MG63 (cell line): ENCODE measurements around the gene MAST4. TPM values are rescaled to one million over a fixed set of nuclear protein-coding genes. Genes with fewer than 3 reads are reported as not detected.

ENCODE experiments used
- DNase-seq: peaks from one replicate; pipeline ENCODE4 v3.0.0-alpha.2; 2020
- H3K27me3 ChIP-seq: fragments of 250-450 bp; sonication (Bioruptor Pico); 2 replicates; pipeline ENCODE4 v1.5.1; 2020; ENCODE audit warnings: mild to moderate bottlenecking, moderate library complexity
- H3K36me3 ChIP-seq: fragments of 250-450 bp; sonication (Bioruptor Pico); 2 replicates; pipeline ENCODE4 v1.5.1; 2020; ENCODE audit warnings: mild to moderate bottlenecking, moderate library complexity
- H3K4me3 ChIP-seq: fragments of 250-450 bp; sonication (Bioruptor Pico); 2 replicates; pipeline ENCODE4 v1.5.1; 2020; ENCODE audit warnings: mild to moderate bottlenecking, moderate library complexity
- H3K9me3 ChIP-seq: fragments of 250-450 bp; sonication (Bioruptor Pico); 2 replicates; pipeline ENCODE4 v1.5.1; 2020; ENCODE audit warnings: mild to moderate bottlenecking, moderate library complexity
- total RNA-seq: library from RNA; depleted of rRNA; stranded (reverse); fragments of >200 nt; shearing (Covaris generic); gene quantifications from 2 replicates; pipeline ENCODE4 v1.2.3, GENCODE V29; 2014; ENCODE audit warnings: low replicate concordance

The MAST4 gene
- total RNA-seq, 1 experiment from 2014 or later, result 0.16 TPM

DNA sequence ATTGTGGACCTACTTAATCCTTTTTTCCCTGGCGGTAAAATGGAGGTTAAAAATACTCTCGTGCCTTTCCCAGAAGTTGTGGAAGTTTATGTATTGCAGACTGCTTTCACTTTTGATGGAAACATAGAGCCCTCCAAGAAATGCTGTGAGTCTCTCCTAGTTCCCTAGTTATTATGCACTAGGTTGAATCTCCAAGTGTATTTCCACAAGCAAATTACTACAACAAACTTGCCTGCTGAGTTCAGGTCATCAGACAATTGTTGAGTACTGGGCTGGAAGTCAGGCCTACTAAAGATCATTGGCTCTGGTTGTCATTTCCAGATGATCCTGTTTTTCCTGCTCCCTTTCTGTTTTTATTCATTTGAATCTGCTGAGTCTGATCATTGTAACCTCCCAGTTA is 496.3 kb downstream of the MAST4 start:
- no peak for DNase-seq
- H3K9me3 ChIP-seq, result no peaks in the 10 kb centered on the region
- H3K4me3 ChIP-seq, result no peak overlapping the region
- no peaks in the 10 kb centered on the region for H3K36me3 ChIP-seq
- no peaks in the 10 kb centered on the region for H3K27me3 ChIP-seq

DNA sequence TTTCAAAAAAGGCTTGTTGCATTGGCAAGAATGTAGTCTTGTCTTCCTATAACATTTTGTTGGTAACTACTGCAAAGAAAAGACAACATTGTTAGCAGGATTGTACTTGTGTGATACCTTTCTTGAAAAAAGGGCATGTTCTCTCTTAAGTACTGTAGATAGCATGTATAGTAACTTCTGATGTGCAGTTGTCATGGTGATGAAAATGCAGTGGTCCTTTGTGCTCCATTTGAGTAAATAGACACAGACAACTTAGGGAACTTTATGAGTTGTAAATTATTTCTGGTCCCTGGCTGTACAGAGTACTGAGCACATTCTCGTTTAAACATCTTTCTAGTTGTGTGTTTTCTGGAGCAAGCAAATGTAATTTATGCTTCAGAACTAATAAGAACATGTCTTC is 497.1 kb downstream of the MAST4 start:
- Histone ChIP-seq H3K9me3 (no peaks in the 10 kb centered on the region), H3K36me3 (no peaks in the 10 kb centered on the region), H3K27me3 (no peaks in the 10 kb centered on the region), H3K4me3 (no peak overlapping the region)
- no peak for DNase-seq

DNA sequence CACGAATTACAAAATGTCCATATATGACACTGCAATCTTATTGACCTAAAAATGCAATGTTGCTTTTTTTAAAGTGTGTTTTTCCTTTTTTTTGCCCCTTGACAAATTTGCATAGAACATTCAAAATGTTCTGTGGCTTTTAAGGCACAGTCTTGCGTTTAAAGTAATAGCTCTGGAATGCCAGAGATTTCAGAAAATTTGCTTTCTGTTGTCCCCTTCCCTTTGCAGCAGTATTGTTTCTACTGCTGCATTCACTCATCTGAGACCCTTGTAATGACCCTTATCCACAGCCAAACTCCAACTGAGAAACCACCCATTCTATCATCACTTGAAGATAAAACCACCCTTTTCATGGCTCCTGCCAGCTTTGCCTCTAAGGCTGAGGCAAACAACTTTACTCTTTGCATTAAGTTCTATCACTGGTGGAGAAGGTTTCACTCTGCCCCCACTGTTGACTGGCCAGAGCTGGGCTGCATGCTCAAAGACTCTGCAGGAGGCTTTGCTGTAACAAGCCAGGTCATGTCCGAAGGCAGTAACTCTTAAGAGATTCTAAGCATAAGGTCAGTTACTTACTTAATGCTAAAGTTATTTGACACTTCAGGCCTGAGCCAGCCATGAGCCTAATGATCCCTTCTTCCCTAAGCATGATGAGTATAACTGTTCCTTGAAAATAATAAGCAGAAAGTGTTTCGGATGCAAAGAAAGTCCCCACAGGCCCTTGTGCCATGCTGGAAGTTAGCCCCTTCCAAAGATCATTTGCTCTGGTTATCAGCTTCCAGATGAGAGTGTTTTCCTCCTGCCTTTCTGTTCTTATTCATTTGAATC is 498.5 kb downstream of the MAST4 start:
- Histone ChIP-seq H3K36me3 (no peaks in the 10 kb centered on the region), H3K4me3 (no peak overlapping the region), H3K27me3 (no peaks in the 10 kb centered on the region), H3K9me3 (no peaks in the 10 kb centered on the region)
- DNase-seq, result peak; percentile 78

DNA sequence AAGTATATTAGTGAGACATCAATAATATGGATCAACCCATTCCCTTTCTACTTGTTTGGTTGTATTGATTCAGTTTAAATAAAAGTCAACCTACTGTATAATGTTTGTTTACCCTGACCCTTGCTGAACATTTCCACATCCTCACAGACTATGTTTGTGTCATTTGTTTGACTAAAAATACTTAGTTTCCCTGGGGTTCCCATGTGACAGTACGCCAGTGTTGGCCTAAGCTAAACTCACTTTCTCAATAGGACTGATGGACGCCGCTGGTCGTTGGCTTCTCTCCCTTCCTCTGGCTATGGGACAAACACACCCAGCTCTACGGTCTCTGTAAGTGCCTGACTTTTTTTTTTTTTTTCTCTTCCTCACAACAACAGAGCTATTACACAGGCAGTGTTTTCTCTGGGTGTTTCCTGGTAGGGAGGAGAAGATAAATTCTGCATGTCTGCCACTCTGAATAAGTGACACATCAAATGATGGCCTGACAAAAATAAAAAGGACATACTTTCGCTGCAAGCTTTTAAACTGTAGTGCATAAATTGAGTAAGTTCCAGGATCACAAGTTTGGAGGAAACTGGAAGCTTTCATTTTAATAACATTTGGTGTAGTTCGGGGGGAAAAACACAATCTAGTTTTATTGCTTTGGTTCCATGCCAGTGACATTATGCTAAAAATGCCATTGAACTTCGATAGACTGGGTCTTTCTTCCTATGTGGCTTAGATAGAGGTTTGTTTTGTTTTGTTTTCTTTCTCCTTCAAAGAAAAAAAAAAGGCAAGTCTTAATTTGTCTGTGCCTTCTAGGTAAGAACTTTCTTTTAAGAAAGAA is 499.4 kb downstream of the MAST4 start:
- Histone ChIP-seq H3K27me3 (no peaks in the 10 kb centered on the region), H3K4me3 (no peak overlapping the region), H3K36me3 (no peaks in the 10 kb centered on the region), H3K9me3 (no peaks in the 10 kb centered on the region)
- DNase-seq, result peak; percentile 40

DNA sequence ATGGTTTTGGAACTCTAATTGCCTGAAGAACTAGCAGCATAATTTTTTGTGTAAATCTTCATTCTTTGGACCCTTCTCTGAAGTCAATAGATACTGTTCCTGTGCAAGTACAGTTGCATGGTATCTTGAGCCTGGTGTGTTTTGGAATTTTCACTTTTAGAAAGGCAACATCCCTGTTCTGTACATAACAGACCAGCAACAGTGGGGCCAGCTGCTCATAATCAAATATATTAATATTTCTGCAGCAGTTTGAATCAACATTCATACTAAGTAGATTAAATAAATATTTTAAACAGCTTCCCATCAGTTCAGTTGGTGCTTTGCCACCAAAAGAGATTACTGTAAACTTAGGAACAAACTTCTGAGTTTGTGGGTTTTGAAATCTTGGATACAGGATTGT is 502.5 kb downstream of the MAST4 start:
- Histone ChIP-seq H3K36me3 (no peaks in the 10 kb centered on the region), H3K9me3 (no peaks in the 10 kb centered on the region), H3K27me3 (no peaks in the 10 kb centered on the region), H3K4me3 (no peak overlapping the region)
- DNase-seq, result no peak

DNA sequence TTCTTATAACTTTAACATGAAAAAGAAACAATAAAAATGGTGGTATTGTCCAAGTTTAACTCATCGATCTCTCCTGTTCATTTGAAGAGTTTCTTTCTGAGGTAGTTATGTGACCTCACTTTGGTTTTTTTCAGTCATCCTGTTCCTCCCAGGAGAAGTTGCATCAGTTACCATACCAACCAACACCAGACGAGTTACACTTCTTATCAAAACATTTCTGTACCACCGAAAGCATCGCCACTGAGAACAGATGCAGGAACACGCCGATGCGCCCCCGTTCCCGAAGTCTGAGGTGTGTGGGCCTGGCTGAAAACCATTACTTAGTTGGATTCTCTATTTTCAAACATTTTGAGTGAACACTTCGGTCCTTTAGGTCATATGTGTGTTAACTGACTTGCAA is 504.1 kb downstream of the MAST4 start:
- Histone ChIP-seq H3K36me3 (no peaks in the 10 kb centered on the region), H3K27me3 (no peaks in the 10 kb centered on the region), H3K9me3 (no peaks in the 10 kb centered on the region), H3K4me3 (no peak overlapping the region)
- no peak for DNase-seq

DNA sequence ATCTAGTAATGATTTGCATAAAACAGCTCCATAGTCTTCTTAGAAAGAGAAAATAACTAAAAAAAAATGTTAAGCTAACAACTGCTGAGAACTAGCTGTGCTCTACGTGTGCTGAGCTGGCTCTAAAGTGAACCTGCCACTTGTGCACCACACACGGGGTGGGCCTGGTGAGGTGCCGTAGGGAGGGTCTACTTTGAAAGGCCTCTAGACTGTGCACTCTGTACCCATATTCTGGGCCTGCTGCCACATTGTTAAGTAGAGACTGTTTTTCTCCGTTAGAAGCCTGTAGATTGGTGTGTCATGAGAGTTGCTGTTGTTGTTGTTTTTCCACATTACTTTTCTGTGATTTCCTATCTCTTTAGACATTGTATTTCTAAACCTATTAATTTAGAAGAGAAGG is 506.5 kb downstream of the MAST4 start:
- no peak for DNase-seq
- Histone ChIP-seq H3K36me3 (no peaks in the 10 kb centered on the region), H3K27me3 (no peaks in the 10 kb centered on the region), H3K4me3 (no peak overlapping the region), H3K9me3 (no peaks in the 10 kb centered on the region)

DNA sequence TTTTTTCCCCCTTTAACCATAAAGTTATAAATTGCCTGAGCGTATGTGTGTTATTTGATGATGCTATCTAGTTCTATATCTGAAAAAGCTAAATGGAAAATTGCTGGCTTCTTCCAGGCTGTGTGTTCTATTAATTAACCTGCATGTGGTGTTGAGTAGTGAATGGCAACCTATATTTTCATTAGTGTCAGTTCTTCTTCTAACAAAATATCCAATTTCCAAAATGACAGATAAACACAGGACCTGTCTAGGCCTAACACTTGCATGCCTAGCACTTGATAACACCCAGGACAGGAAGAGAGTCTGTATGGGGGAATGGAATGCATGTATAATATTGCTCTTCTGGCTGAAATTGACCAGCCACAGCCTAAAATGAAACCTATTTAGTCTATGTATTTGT is 508.7 kb downstream of the MAST4 start:
- no peak for DNase-seq

DNA sequence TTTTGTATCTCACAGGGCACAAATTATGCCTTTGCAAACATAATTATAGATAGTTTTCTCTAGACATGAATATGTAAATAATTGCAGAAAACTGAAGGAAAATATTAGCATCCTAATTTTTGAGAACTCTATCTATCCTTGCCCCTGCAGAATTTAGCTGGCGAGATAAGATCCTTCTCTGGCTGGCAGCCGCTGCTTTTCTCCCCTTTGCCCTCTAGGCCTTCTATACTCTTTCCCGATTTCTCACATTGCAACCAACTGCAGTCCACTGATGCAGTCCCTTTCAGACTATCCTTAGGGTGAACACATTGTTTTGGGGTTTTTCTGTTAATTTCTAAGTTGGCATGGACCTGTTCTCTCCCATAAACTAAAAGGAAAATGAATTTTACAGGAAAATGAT is 509.1 kb downstream of the MAST4 start:
- no peak overlapping the region for H3K4me3 ChIP-seq
- no peaks in the 10 kb centered on the region for H3K36me3 ChIP-seq
- no peaks in the 10 kb centered on the region for H3K9me3 ChIP-seq
- DNase-seq, result no peak
- H3K27me3 ChIP-seq, result no peaks in the 10 kb centered on the region

More for the DNA sequence above, 508.7 kb downstream of the MAST4 start:
- Histone ChIP-seq H3K9me3 (no peaks in the 10 kb centered on the region), H3K4me3 (no peak overlapping the region), H3K27me3 (no peaks in the 10 kb centered on the region), H3K36me3 (no peaks in the 10 kb centered on the region)

DNA sequence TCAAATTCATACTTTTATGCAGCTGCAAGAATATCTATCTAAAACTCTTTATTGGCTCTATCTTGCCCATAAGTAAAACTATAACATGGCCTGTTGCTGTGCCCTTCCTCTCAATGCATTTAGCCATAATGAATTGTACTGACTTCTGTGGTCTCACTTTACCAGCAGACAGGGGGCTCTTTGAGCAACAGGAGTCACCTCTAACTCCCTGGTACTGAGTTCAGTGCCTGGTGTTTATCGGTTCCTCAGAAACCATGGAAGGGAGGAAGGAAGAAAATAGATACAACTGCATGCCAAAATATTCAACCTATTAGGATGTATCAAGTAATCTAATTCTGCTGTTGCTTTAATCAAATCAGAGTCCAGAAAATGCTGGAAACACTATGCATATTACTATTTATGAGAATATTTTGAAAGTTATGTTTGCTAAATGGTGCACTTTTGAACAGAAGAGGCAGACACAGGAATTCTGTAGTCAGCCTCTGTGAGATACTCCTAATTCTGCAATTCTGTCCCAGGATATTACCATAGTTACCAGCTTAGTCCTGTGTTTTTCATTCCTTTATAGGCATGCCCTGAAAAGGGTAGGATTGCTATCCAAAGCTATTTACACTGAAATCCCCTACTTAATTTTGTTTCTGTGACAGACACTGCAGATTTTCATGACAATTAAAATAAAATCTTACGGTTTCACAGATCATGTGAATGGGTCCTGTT is 510.6 kb downstream of the MAST4 start:
- no peaks in the 10 kb centered on the region for H3K27me3 ChIP-seq

DNA sequence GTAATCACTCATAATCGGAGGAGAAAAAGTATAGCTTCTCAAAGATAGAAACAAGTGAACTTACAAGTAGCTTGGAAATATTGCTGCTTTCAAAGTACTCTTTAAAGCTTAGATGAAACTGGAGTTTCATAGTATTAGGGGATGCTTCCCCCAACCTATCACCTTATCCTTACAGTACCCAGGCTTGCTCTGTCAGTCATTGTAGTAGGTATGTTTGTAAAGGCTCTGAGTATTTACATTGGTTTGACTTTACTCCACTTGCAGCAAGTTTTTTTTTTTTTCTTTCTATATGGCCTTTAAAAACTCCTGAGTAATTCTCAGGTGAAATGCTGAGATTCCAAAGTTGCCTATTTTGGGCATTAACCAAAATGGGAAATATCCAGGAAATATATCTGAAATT is 515.6 kb downstream of the MAST4 start:
- no peak for DNase-seq
- H3K27me3 ChIP-seq, result no peaks in the 10 kb centered on the region
- H3K36me3 ChIP-seq, result no peaks in the 10 kb centered on the region
- no peak overlapping the region for H3K4me3 ChIP-seq
- no peaks in the 10 kb centered on the region for H3K9me3 ChIP-seq

More for the DNA sequence above, 510.6 kb downstream of the MAST4 start:
- no peak overlapping the region for H3K4me3 ChIP-seq
- no peaks in the 10 kb centered on the region for H3K9me3 ChIP-seq
- DNase-seq, result no peak
- H3K36me3 ChIP-seq, result no peaks in the 10 kb centered on the region

DNA sequence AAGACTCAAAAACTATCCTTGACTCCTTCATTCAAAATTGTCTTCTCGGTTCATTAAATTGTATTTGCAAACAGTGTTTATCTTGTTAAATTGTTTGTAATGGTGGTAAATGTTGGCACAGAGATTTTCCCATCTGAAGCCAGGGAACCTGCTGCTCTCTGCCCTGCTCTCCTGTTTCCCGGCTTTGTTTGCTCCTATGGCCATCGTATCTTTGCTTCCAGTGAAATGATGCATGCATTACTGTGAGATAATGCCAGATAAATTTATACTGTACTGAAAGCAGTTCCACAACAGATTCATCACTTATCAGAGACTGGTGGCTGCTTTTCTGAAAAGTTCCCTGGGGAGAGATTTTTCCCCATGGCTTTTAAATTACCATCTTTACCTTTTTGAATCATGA is 519.1 kb downstream of the MAST4 start:
- no peak for DNase-seq
- Histone ChIP-seq H3K4me3 (no peak overlapping the region), H3K9me3 (no peaks in the 10 kb centered on the region), H3K36me3 (no peaks in the 10 kb centered on the region), H3K27me3 (no peaks in the 10 kb centered on the region)

DNA sequence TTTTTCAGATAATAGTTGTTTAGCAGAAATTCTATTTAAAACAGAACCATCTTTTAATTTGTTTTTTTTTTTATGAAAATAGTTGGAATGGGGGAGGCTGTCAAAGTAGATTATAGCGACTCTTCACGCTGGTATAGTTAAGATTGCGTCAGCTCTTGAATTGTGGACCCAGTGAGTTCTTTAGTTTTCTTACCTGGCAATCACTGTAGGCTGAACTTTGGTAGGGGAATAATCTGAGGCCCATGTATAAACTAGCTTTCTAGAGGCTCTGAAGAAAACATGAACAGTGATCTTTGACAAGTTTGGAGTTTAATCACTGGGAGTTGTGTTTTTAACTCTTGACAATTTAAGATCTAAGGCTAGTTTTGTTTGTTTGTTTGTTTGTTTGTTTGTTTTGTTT is 519.6 kb downstream of the MAST4 start:
- Histone ChIP-seq H3K4me3 (no peak overlapping the region), H3K9me3 (no peaks in the 10 kb centered on the region), H3K27me3 (no peaks in the 10 kb centered on the region), H3K36me3 (no peaks in the 10 kb centered on the region)
- DNase-seq, result no peak

DNA sequence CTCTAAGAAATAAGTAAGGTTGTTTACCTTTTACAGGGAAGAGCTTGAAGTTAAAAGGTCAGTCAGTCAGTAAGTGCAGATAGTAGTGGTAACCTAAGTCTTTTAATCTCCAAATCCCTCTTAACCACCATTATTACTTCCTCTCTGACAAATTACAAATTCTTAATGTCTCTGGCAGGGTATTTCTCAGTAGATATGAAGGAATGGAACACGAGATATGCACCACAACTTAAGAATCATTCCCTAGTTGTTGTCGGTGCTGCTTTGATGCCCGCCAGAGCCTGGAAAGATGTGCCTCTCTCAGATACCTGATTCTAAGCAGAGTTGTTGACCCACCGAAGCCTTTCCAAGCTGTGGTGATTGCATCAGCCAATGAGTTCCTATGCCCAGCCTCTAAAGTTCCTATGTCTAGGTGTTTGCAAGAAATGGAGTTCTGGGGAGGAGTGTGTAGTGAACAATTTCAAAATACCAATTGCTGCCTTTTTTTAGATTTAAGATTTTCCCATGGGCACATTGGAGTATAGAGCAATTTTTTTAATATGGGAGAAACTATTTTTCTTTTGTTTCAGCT is 521.9 kb downstream of the MAST4 start:
- H3K27me3 ChIP-seq, result no peaks in the 10 kb centered on the region
- H3K9me3 ChIP-seq, result no peaks in the 10 kb centered on the region
- H3K4me3 ChIP-seq, result no peak overlapping the region
- H3K36me3 ChIP-seq, result no peaks in the 10 kb centered on the region
- no peak for DNase-seq

DNA sequence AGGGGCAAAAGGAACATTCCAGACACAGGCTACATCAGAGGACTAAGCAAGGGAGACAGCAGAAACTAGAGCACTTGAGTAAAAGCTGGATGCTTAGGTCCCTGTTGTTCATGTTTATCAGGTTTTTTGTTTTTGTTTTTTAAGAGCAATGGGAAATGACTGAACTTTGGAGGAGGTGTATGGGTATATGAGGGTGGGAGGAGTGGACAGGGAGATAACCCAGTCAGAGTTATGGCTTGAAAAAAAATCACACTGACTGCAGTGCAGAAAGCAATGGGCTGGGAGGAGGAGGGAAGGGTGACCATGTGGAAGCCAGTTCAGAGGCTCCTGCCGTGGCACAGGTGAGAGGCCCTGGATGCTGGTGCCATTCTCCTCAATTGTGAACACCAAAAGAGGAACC is 522.8 kb downstream of the MAST4 start:
- no peak overlapping the region for H3K4me3 ChIP-seq
- H3K36me3 ChIP-seq, result no peaks in the 10 kb centered on the region
- no peak for DNase-seq
- no peaks in the 10 kb centered on the region for H3K27me3 ChIP-seq
- H3K9me3 ChIP-seq, result no peaks in the 10 kb centered on the region

DNA sequence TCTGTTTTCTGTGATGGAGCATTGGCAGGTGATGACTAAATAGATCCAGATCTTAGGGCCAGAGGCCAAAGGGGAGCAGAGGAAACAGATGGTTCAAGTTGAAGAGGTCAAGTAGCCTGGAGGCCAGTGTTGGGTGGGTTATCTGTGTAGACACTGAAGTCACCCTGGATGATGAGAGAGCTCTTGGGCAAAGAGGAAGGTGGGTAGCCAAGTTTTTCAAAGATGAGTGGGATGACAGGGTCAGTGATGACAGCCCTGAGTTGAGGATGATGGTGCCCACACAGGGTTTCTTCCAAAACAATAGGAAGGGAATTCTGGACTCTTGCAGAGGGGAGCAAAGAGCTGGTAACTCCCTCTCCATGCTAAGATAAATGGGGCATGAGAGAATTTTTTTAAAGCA is 523.8 kb downstream of the MAST4 start:
- no peak for DNase-seq
- H3K4me3 ChIP-seq, result no peak overlapping the region
- no peaks in the 10 kb centered on the region for H3K9me3 ChIP-seq
- no peaks in the 10 kb centered on the region for H3K27me3 ChIP-seq
- no peaks in the 10 kb centered on the region for H3K36me3 ChIP-seq

DNA sequence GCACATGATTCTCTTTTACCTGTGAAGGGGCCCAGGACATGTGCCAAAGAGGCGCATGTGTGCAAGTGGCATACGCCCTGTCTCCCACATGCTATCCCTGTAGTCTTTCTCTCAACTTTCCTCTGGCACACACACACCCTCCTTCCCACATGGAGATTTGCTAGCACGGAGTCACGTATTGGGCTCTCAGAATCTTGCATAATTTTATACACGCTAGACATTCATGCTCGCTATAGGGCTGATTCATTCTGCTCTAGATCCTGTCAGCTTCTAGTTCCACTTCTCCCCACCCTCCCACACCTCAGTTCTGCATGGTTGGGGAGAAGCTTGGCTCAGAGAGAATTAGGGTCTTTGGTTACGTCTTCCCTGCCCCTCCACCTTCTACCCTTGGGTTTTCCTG is 527.6 kb downstream of the MAST4 start:
- no peak overlapping the region for H3K4me3 ChIP-seq
- DNase-seq, result no peak
- H3K27me3 ChIP-seq, result no peaks in the 10 kb centered on the region
- no peaks in the 10 kb centered on the region for H3K9me3 ChIP-seq
- no peaks in the 10 kb centered on the region for H3K36me3 ChIP-seq
